Measurements from ENCODE around the gene PCIF1. TPM values are rescaled to one million over a fixed set of nuclear protein-coding genes. Genes with fewer than 3 reads are reported as not detected.

PCIF1 gene
- total RNA-seq, 1 experiment from 2014 or later = 18.4 TPM

DNA sequence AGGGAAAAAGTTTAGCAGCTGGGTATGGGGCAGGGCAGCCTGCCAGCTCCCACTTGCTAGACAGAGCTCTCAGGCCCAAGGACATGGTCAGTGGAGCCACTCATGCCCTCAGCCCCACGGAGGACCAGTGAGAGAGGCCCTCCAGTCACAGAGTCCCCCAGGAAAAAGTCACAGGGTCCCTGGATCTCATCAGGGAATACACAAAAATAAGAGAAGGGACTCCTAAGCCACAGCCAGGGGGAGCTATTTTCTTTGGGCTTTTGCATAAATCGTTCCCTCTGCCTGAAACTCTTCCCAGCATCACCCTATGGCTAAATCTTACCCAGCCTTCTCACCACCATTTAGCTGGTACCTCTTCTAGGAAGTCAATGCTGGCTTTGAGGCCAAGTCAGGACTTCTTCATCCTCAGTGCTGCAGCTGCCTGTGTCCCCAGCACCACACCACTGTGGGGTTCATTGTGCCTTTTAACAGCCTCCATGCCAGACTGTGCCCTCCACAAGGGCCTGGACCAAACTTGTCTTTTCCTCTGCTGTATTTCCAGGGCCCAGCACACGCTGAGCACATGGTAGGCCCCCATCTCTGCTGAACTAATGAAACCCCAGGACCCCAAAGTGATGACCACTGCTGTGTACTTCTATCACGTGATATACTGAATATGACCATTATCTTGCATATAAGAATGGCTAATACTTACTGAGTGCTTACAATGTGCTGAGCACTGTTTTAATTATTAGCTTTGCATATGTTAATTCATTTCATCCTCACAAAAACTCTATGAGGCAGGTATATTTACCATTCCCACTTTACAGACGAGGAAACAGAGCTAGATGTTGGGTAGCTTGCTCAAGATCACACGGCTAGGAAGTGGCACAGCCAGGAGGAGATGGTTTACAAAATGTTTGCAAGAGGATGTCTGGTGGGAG, 35.5 kb downstream of the PCIF1 start:
- H3K27ac ChIP-seq (ENCODE audit: low read length) = 0 out of 2 replicates have a peak overlapping the region, but pooled peaks have one; percentile 3
- no peaks in the 10 kb centered on the region for H3K9me3 ChIP-seq (ENCODE audit: low read length)
- 0 out of 2 replicates have a peak, but pooled peaks cover 6% of the 10 kb centered on the region for H4K20me1 ChIP-seq (ENCODE audit: low read length)
- intact Hi-C loops (cut with micrococcal nuclease) = loop anchor here (10.0 kb wide), 1 partner anchor 135 kb away; the partner anchor contains the start of gene SNX21
- BruUV-seq (replicated peaks) = no TSS peak
- peak; percentile 9; the same call in 1 of the 2 replicates for ATAC-seq
- peak overlapping the region; percentile 76 for H3K4me3 ChIP-seq (ENCODE audit: low read length)
- H3K4me2 ChIP-seq (ENCODE audit: low read length) = peak overlapping the region; percentile 89
- H3K36me3 ChIP-seq (ENCODE audit: low read depth, low read length) = peaks cover 39% of the 10 kb centered on the region
- CTCF ChIA-PET = interaction anchor here (0.5 to 1.7 kb wide), 12 partner anchors 9 to 468 kb away, joined by 3 to 12 read pairs (median 4); no protein-coding TSS in a partner anchor
- no peak for TF ChIP-seq EZH2phosphoT487 (IDR thresholded peaks at IDR 0.05; ENCODE audit: borderline replicate concordance, low read length)
- TF ChIP-seq, protein P1, sequence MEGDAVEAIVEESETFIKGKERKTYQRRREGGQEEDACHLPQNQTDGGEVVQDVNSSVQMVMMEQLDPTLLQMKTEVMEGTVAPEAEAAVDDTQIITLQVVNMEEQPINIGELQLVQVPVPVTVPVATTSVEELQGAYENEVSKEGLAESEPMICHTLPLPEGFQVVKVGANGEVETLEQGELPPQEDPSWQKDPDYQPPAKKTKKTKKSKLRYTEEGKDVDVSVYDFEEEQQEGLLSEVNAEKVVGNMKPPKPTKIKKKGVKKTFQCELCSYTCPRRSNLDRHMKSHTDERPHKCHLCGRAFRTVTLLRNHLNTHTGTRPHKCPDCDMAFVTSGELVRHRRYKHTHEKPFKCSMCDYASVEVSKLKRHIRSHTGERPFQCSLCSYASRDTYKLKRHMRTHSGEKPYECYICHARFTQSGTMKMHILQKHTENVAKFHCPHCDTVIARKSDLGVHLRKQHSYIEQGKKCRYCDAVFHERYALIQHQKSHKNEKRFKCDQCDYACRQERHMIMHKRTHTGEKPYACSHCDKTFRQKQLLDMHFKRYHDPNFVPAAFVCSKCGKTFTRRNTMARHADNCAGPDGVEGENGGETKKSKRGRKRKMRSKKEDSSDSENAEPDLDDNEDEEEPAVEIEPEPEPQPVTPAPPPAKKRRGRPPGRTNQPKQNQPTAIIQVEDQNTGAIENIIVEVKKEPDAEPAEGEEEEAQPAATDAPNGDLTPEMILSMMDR (conservative IDR thresholded peaks at IDR 0.05; ENCODE audit: low read depth, low read length) = peak; percentile 86
- 0 out of 2 replicates have a peak overlapping the region, but pooled peaks have one; percentile 6 for H2AFZ ChIP-seq (ENCODE audit: low read length)
- H3K79me2 ChIP-seq (ENCODE audit: low read length) = peaks cover 36% of the 10 kb centered on the region
- peak; percentile 78 for DNase-seq
- no peaks in the 10 kb centered on the region for H3F3A ChIP-seq (ENCODE audit: low read length, unreplicated experiment)
- no peaks in the 10 kb centered on the region for H3K27me3 ChIP-seq (ENCODE audit: low read length)
- POLR2A ChIA-PET (ENCODE audit: unreplicated experiment) = interaction anchor here (0.6 kb wide), 3 partner anchors 9 to 1085 kb away, joined by 3 to 4 read pairs (median 3); partner anchors contain the start of gene YWHAB
- no peaks in the 10 kb centered on the region for H3K9me2 ChIP-seq (replicated peaks; ENCODE audit: low read length)
- H3K9ac ChIP-seq (ENCODE audit: low read length) = peak overlapping the region; percentile 99; the same call in 1 of the 2 replicates
- H3K4me1 ChIP-seq (ENCODE audit: insufficient read depth, low read length) = peaks cover 32% of the 10 kb centered on the region

DNA sequence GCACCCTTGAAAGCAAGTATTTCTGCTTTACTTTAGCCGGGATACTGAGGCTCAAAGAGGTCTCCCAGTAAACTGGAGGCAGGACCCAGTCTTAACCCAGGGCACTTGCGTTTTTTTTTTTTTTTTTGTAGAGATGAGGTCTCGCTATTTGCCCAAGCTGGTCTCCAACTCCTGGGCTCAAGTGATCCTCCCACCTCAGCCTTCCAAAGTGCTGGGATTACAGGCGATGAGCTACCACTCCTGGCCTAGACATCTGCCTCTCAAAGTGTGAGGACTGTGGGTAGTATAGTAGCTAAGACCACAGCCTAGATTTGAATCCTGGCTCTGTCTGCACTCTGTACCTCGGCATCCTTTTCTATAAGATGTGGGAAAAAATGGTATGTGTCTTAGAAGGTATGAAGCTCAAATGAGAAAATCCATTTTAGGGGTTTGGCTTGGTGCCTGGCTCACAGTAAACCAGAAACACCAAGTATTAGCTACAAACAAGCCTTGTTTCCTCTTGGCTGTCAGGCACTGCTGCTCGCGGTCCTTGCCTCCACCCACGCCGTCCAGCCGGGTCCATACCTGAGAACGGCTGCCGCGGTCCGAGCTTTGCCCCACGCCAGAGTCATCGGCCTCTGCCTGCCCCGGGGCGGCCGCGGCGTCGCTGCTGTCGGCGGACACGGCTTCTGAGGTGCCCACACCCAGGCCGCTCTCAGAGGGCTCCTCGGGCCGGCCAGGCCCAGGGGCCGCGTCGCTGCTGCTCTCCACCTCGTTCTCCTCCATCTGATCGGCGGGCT, 36.4 kb downstream of the PCIF1 start:
- no peaks in the 10 kb centered on the region for H3K27me3 ChIP-seq (ENCODE audit: low read length)
- intact Hi-C loops (cut with micrococcal nuclease) = loop anchor here (10.0 kb wide), 1 partner anchor 136 kb away; the partner anchor contains the start of gene SNX21
- no peaks in the 10 kb centered on the region for H3K9me3 ChIP-seq (ENCODE audit: low read length)
- H2AFZ ChIP-seq (ENCODE audit: low read length) = peak overlapping the region; percentile 94
- no TSS peak for BruUV-seq (replicated peaks)
- H3F3A ChIP-seq (ENCODE audit: low read length, unreplicated experiment) = no peaks in the 10 kb centered on the region
- H3K9ac ChIP-seq (ENCODE audit: low read length) = peak overlapping the region; percentile 99
- TF ChIP-seq EZH2 (IDR thresholded peaks at IDR 0.05; ENCODE audit: low read length, unreplicated experiment) (no peak), EZH2phosphoT487 (IDR thresholded peaks at IDR 0.05; ENCODE audit: borderline replicate concordance, low read length) (no peak)
- TF ChIP-seq, protein P1 (conservative IDR thresholded peaks at IDR 0.05; ENCODE audit: low read depth, low read length) = no peak
- ATAC-seq = peak; percentile 2
- CTCF ChIA-PET = interaction anchor here (0.6 to 1.7 kb wide), 8 partner anchors 13 to 467 kb away, joined by 3 to 11 read pairs (median 4); no protein-coding TSS in a partner anchor
- POLR2A ChIA-PET (ENCODE audit: unreplicated experiment) = interaction anchor here (0.6 to 0.7 kb wide), 3 partner anchors 38 to 552 kb away, joined by 4 to 11 read pairs (median 4); partner anchors contain the start of gene MMP9
- peak overlapping the region; percentile 98 for H3K27ac ChIP-seq (ENCODE audit: low read length)
- peak overlapping the region; percentile 76 for H3K4me3 ChIP-seq (ENCODE audit: low read length)
- H3K36me3 ChIP-seq (ENCODE audit: low read depth, low read length) = peaks cover 30% of the 10 kb centered on the region
- peaks cover 34% of the 10 kb centered on the region for H3K4me1 ChIP-seq (ENCODE audit: insufficient read depth, low read length)
- H3K9me2 ChIP-seq (replicated peaks; ENCODE audit: low read length) = no peaks in the 10 kb centered on the region
- DNase-seq = no peak
- 0 out of 2 replicates have a peak, but pooled peaks cover 6% of the 10 kb centered on the region for H4K20me1 ChIP-seq (ENCODE audit: low read length)
- H3K79me2 ChIP-seq (ENCODE audit: low read length) = peaks cover 36% of the 10 kb centered on the region
- peak overlapping the region; percentile 89 for H3K4me2 ChIP-seq (ENCODE audit: low read length)

All from PC-3 (cell line).